ENCODE measurements around the gene CCDC141. TPM values are rescaled to one million over a fixed set of nuclear protein-coding genes. Genes with fewer than 3 reads are reported as not detected.

Gene CCDC141
- total and polyA plus RNA-seq, 3 experiments from 2014 or later, result 1.6 to 3.9 (median 2.1) TPM

- Mint-ChIP-seq H3K27me3 (no peaks in the 10 kb centered on the region), H3K9me3 (no peaks in the 10 kb centered on the region), H3K4me3 (no peak overlapping the region), H3K4me1 (no peaks in the 10 kb centered on the region), H3K36me3 (peaks cover 0 to 19% (median 4%) of the 10 kb centered on the region in 3 donors), H3K27ac (no peak overlapping the region)
- Histone ChIP-seq H3K27me3 (ENCODE audit: insufficient read depth, low read length, poor library complexity, severe bottlenecking) (no peaks in the 10 kb centered on the region), H3K4me1 (ENCODE audit: insufficient read depth, low read length) (no peaks in the 10 kb centered on the region), H3K36me3 (ENCODE audit: insufficient read depth, low read length) (no peaks in the 10 kb centered on the region), H3K9me3 (ENCODE audit: low read length) (no peaks in the 10 kb centered on the region), H3K4me3 (ENCODE audit: low read length) (no peak overlapping the region), H3K27ac (ENCODE audit: low read depth, low read length) (no peak overlapping the region)
- CTCF ChIA-PET, result no interaction called here
- POLR2A ChIA-PET, result no interaction called here
- no peak for DNase-seq
Measured at GRCh38 chr2:178783889-178784288, 266.0 kb downstream of the CCDC141 start.

DNA sequence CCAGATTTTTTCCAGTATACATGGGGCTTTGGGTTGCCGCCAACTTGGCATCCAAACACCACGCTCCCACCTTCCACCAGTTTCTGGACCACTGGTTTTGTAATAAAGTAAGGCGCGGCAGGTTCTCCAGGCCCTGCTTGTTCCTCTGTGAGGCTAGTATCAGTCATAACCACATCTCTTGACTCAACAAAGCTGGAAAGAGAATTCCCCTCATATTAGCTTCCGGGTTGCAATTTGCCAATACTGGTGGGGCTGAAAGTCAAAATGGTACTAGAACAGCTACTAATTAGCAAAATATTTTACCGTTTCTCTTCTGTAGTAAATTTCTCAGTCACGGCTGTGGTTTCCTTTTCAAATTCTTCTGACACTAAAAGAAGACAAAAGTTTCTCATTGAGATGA lies 267.7 kb downstream of the CCDC141 start:
- Mint-ChIP-seq H3K9me3 (no peaks in the 10 kb centered on the region), H3K27me3 (no peaks in the 10 kb centered on the region), H3K4me3 (no peak overlapping the region), H3K27ac (no peak overlapping the region), H3K36me3 (peaks cover 0 to 26% (median 4%) of the 10 kb centered on the region in 3 donors), H3K4me1 (no peaks in the 10 kb centered on the region)
- no peaks in the 10 kb centered on the region for H3K36me3 ChIP-seq (ENCODE audit: insufficient read depth, low read length)
- ChIA-PET CTCF (interaction anchor here (0.6 kb wide), 1 partner anchor 13 kb away, joined by 3 read pairs; no protein-coding TSS in a partner anchor), POLR2A (no interaction called here)
- H3K27ac ChIP-seq (ENCODE audit: low read depth, low read length), result no peak overlapping the region
- H3K4me1 ChIP-seq (ENCODE audit: insufficient read depth, low read length), result no peaks in the 10 kb centered on the region
- H3K4me3 ChIP-seq (ENCODE audit: low read length), result no peak overlapping the region
- no peak for DNase-seq
- no peaks in the 10 kb centered on the region for H3K9me3 ChIP-seq (ENCODE audit: low read length)
- no peaks in the 10 kb centered on the region for H3K27me3 ChIP-seq (ENCODE audit: insufficient read depth, low read length, poor library complexity, severe bottlenecking)

Other genes starting within 250 kb of the CCDC141 start
- gene TTN, start 242.7 kb downstream of the CCDC141 start, total RNA-seq, result under 1 TPM; 0.80 to 0.83 TPM
- gene TTN, start 242.7 kb downstream of the CCDC141 start, polyA plus RNA-seq, result 2.0 TPM
- gene SESTD1, start 214.7 kb upstream of the CCDC141 start, total RNA-seq, result 1 to 10 TPM; 1.6 to 3.7 TPM
- gene SESTD1, start 214.7 kb upstream of the CCDC141 start, polyA plus RNA-seq, result 2.2 TPM

Data from CD8-positive, alpha-beta memory T cell (primary cell).